ENCODE measurements around the gene TSC22D1. TPM values are rescaled to one million over a fixed set of nuclear protein-coding genes. Genes with fewer than 3 reads are reported as not detected.

TSC22D1 gene
- total RNA-seq, 2 experiments from 2014 or later: 14.6 to 27.7 TPM

DNA sequence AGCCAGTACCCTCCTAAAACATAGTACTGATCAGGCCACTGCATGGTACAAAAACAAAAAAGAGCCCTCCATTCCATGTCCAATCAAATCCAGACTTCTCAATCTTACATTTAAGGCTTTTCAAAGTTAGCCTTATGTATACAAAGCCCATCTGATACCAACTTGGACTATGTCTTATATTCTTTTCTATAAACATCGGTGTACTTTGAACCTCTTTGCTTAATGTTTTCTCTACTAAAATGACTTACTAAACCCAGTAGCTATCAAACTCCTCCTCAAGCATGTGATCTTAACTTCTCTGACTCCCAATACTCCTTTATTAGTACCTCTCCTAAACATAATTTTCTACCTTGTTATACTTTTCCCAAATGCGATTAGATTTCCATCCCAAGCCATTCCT lies 14.8 kb downstream of the TSC22D1 start:
- ChIA-PET POLR2A (interaction anchor here (0.6 to 1.6 kb wide), 3 partner anchors 8 to 20 kb away, joined by 5 to 6 read pairs (median 6); no protein-coding TSS in a partner anchor), CTCF (ENCODE audit: unreplicated experiment) (no interaction called here)
- Histone ChIP-seq H3K4me3 (ENCODE audit: low read depth, low read length, poor library complexity, severe bottlenecking) (no peak overlapping the region), H3K9me2 (ENCODE audit: insufficient read depth, low read length) (no peaks in the 10 kb centered on the region), H3K9me3 (ENCODE audit: low read length) (no peaks in the 10 kb centered on the region), H3K27ac (ENCODE audit: low read depth, low read length, poor library complexity, severe bottlenecking) (no peak overlapping the region), H3K4me2 (ENCODE audit: low read length) (no peak overlapping the region), H3K4me1 (ENCODE audit: insufficient read depth, low read length, poor library complexity, severe bottlenecking) (no peaks in the 10 kb centered on the region), H2AFZ (ENCODE audit: low read length) (no peak overlapping the region), H3K36me3 (ENCODE audit: insufficient read depth, low read length) (no peaks in the 10 kb centered on the region), H4K20me1 (ENCODE audit: insufficient read depth, low read length) (no peaks in the 10 kb centered on the region), H3K79me2 (ENCODE audit: insufficient read depth, low read depth, low read length) (no peaks in the 10 kb centered on the region)
- TF ChIP-seq, protein P1, sequence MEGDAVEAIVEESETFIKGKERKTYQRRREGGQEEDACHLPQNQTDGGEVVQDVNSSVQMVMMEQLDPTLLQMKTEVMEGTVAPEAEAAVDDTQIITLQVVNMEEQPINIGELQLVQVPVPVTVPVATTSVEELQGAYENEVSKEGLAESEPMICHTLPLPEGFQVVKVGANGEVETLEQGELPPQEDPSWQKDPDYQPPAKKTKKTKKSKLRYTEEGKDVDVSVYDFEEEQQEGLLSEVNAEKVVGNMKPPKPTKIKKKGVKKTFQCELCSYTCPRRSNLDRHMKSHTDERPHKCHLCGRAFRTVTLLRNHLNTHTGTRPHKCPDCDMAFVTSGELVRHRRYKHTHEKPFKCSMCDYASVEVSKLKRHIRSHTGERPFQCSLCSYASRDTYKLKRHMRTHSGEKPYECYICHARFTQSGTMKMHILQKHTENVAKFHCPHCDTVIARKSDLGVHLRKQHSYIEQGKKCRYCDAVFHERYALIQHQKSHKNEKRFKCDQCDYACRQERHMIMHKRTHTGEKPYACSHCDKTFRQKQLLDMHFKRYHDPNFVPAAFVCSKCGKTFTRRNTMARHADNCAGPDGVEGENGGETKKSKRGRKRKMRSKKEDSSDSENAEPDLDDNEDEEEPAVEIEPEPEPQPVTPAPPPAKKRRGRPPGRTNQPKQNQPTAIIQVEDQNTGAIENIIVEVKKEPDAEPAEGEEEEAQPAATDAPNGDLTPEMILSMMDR (conservative IDR thresholded peaks at IDR 0.05; ENCODE audit: low read length): no peak
- no peak for TF ChIP-seq EZH2phosphoT487 (IDR thresholded peaks at IDR 0.05; ENCODE audit: borderline replicate concordance, low read depth, low read length)
- no TSS peak for BruUV-seq (replicated peaks)
- no peak for DNase-seq (ENCODE audit: low spot score)
- intact Hi-C loops (cut with micrococcal nuclease; ENCODE audit: unreplicated experiment): no loop called here

DNA sequence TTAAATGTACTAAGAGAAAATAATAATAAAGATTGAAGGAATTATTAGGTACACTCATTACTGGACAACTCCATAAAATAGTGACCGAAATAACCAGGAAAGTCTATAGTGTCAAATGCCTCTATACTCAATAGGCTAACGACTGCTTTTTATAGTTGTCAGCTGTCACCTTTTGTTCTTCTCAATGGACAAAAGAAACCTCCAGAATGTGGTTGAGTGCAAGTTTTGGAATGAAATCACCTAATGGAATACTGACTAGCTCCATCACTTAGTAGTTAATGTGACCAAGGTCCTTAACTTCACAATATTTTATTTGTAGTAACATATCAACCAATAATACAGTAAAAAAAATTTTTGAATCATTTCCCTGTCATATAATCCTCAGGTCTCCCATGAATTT lies 18.1 kb downstream of the TSC22D1 start:
- POLR2A ChIA-PET: interaction anchor here (0.9 to 1.2 kb wide), 2 partner anchors 8 to 16 kb away, joined by 3 read pairs; no protein-coding TSS in a partner anchor
- CTCF ChIA-PET (ENCODE audit: unreplicated experiment): no interaction called here
- H3K9me3 ChIP-seq (ENCODE audit: low read length): no peaks in the 10 kb centered on the region

DNA sequence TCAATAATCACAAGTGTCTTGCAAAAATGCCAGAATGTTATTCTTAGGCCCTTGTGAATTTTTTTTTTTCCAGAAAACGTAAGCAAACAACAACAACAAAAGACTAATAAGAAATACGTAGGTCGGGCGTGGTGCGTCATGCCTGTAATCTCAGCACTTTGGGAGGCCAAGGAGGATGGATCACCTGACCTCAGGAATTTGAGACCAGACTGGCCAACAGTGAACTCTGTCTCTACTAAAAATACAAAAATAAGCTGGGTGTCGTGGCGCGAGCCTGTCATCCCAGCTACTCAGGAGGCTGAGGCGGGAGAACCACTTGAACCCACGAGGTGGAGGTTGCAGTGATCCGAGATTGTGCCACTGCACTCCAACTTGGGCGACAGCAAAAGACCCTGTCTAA lies 20.9 kb downstream of the TSC22D1 start:
- BruUV-seq (replicated peaks): no TSS peak
- Histone ChIP-seq H3K4me1 (ENCODE audit: insufficient read depth, low read length, poor library complexity, severe bottlenecking) (no peaks in the 10 kb centered on the region), H4K20me1 (ENCODE audit: insufficient read depth, low read length) (no peaks in the 10 kb centered on the region), H3K27ac (ENCODE audit: low read depth, low read length, poor library complexity, severe bottlenecking) (no peak overlapping the region), H2AFZ (ENCODE audit: low read length) (no peak overlapping the region), H3K4me2 (ENCODE audit: low read length) (no peak overlapping the region), H3K4me3 (ENCODE audit: low read depth, low read length, poor library complexity, severe bottlenecking) (no peak overlapping the region), H3K79me2 (ENCODE audit: insufficient read depth, low read depth, low read length) (no peaks in the 10 kb centered on the region), H3K9me3 (ENCODE audit: low read length) (no peaks in the 10 kb centered on the region), H3K9me2 (ENCODE audit: insufficient read depth, low read length) (no peaks in the 10 kb centered on the region), H3K36me3 (ENCODE audit: insufficient read depth, low read length) (no peaks in the 10 kb centered on the region)
- CTCF ChIA-PET (ENCODE audit: unreplicated experiment): no interaction called here
- no peak for DNase-seq (ENCODE audit: low spot score)
- POLR2A ChIA-PET: interaction anchor here (1.6 kb wide), 1 partner anchor 14 kb away, joined by 3 read pairs; no protein-coding TSS in a partner anchor
- TF ChIP-seq, protein P1 (conservative IDR thresholded peaks at IDR 0.05; ENCODE audit: low read length): no peak
- no peak for TF ChIP-seq EZH2phosphoT487 (IDR thresholded peaks at IDR 0.05; ENCODE audit: borderline replicate concordance, low read depth, low read length)
- intact Hi-C loops (cut with micrococcal nuclease; ENCODE audit: unreplicated experiment): no loop called here

More for the DNA sequence above, 18.1 kb downstream of the TSC22D1 start:
- H3K4me3 ChIP-seq (ENCODE audit: low read depth, low read length, poor library complexity, severe bottlenecking): no peak overlapping the region
- intact Hi-C loops (cut with micrococcal nuclease; ENCODE audit: unreplicated experiment): no loop called here
- no peaks in the 10 kb centered on the region for H4K20me1 ChIP-seq (ENCODE audit: insufficient read depth, low read length)
- no peak for DNase-seq (ENCODE audit: low spot score)
- H3K36me3 ChIP-seq (ENCODE audit: insufficient read depth, low read length): no peaks in the 10 kb centered on the region
- H2AFZ ChIP-seq (ENCODE audit: low read length): no peak overlapping the region
- BruUV-seq (replicated peaks): no TSS peak
- no peaks in the 10 kb centered on the region for H3K79me2 ChIP-seq (ENCODE audit: insufficient read depth, low read depth, low read length)
- H3K27ac ChIP-seq (ENCODE audit: low read depth, low read length, poor library complexity, severe bottlenecking): no peak overlapping the region
- H3K4me1 ChIP-seq (ENCODE audit: insufficient read depth, low read length, poor library complexity, severe bottlenecking): no peaks in the 10 kb centered on the region
- no peaks in the 10 kb centered on the region for H3K9me2 ChIP-seq (ENCODE audit: insufficient read depth, low read length)
- no peak overlapping the region for H3K4me2 ChIP-seq (ENCODE audit: low read length)
- no peak for TF ChIP-seq EZH2phosphoT487 (IDR thresholded peaks at IDR 0.05; ENCODE audit: borderline replicate concordance, low read depth, low read length)
- TF ChIP-seq, protein P1 (conservative IDR thresholded peaks at IDR 0.05; ENCODE audit: low read length): no peak
